VCaP (cell line): ENCODE results near the gene B4GALNT3.
"Not testable (repeated sequence)": the region's sequence is repeated elsewhere in the genome, so short reads cannot be mapped to it uniquely, and the experiment has no call there.

Experiments used
- H3K27ac ChIP-seq: fragments of 450-650 bp; 2 replicates; pipeline ENCODE4 v1.5.1; 2017
- CTCF ChIP-seq: fragments of 450-650 bp; conservative IDR thresholded peaks from 2 replicates; pipeline ENCODE4 v1.5.1; 2017; ENCODE audit warnings: mild to moderate bottlenecking, moderate library complexity

Gene B4GALNT3

GRCh38 chr12:459430-460258 is at the start of gene B4GALNT3:
B4GALNT3 (plus strand) TSS chr12:459939; CDS start chr12:460377, 438 bp downstream.
- peak within 1 kb of the TSS; percentile 61; the same call in 1 of the 2 replicates for H3K27ac ChIP-seq
- no peak for TF ChIP-seq CTCF

- no peak for TF ChIP-seq CTCF
Observed at GRCh38 chr12:414859-415258, 44.9 kb upstream of the B4GALNT3 start.

GRCh38 chr12:418432-418831 is 41.3 kb upstream of the B4GALNT3 start:
- TF ChIP-seq CTCF = no peak
- H3K27ac ChIP-seq = no peak overlapping the region

More at GRCh38 chr12:414859-415258, 44.9 kb upstream of the B4GALNT3 start:
- H3K27ac ChIP-seq = no peak overlapping the region

GRCh38 chr12:422526-422925 is 37.2 kb upstream of the B4GALNT3 start:
- H3K27ac ChIP-seq = peak overlapping the region; percentile 16; the same call in 1 of the 2 replicates
- no peak for TF ChIP-seq CTCF

GRCh38 chr12:435737-436136 is 24.0 kb upstream of the B4GALNT3 start:
- H3K27ac ChIP-seq = not testable (repeated sequence)

GRCh38 chr12:442235-442884 is 17.4 kb upstream of the B4GALNT3 start:
- H3K27ac ChIP-seq = no peak overlapping the region
- peak; percentile 94 for TF ChIP-seq CTCF

GRCh38 chr12:447141-447540 is 12.6 kb upstream of the B4GALNT3 start:
- no peak for TF ChIP-seq CTCF
- H3K27ac ChIP-seq = no peak overlapping the region

- no peak for TF ChIP-seq CTCF
- H3K27ac ChIP-seq = no peak overlapping the region
Observed at GRCh38 chr12:449203-449602, 10.5 kb upstream of the B4GALNT3 start.
